Keratinocyte (primary cell): ENCODE results near the gene LRRC46.

Experiments
- CTCF ChIP-seq, 3 experiments: IDR thresholded peaks in 1 of 3; conservative IDR thresholded peaks in 1 of 3; optimal IDR thresholded peaks in 1 of 3; 2 replicates in 2 of 3; 3 replicates in 1 of 3; pipeline versions ENCODE3 to v1.5.1; 2011; ENCODE audit warnings: low read length in 3 of 3, mild to moderate bottlenecking in 3 of 3, moderate library complexity in 2 of 3, control low read depth in 1 of 3, inconsistent platforms in 1 of 3; ENCODE audit not compliant: insufficient read depth in 2 of 3; ENCODE audit errors: extremely low read depth in 1 of 3
- EZH2 ChIP-seq: IDR thresholded peaks from one replicate; pipeline ENCODE4 v1.6.1; 2012; ENCODE audit warnings: inconsistent platforms, mild to moderate bottlenecking, low read length, moderate library complexity

GRCh38 chr17:47879776-47880454 lies 48.4 kb downstream of the LRRC46 start:
- TF ChIP-seq CTCF (optimal IDR thresholded peaks at IDR 0.05 in 1 of 3, IDR thresholded peaks at IDR 0.05 in 1 of 3, conservative IDR thresholded peaks at IDR 0.05 in 1 of 3; ENCODE audit: extremely low read depth in 1 of 3, insufficient read depth in 2 of 3, low read length in 3 of 3) = no peak
- no peak for TF ChIP-seq EZH2
